ENCODE measurements around the gene ABCB8. TPM values are rescaled to one million over a fixed set of nuclear protein-coding genes. Genes with fewer than 3 reads are reported as not detected.

The ABCB8 gene
- total RNA-seq, 1 donor from 2014 or later: 57.1 TPM

DNA sequence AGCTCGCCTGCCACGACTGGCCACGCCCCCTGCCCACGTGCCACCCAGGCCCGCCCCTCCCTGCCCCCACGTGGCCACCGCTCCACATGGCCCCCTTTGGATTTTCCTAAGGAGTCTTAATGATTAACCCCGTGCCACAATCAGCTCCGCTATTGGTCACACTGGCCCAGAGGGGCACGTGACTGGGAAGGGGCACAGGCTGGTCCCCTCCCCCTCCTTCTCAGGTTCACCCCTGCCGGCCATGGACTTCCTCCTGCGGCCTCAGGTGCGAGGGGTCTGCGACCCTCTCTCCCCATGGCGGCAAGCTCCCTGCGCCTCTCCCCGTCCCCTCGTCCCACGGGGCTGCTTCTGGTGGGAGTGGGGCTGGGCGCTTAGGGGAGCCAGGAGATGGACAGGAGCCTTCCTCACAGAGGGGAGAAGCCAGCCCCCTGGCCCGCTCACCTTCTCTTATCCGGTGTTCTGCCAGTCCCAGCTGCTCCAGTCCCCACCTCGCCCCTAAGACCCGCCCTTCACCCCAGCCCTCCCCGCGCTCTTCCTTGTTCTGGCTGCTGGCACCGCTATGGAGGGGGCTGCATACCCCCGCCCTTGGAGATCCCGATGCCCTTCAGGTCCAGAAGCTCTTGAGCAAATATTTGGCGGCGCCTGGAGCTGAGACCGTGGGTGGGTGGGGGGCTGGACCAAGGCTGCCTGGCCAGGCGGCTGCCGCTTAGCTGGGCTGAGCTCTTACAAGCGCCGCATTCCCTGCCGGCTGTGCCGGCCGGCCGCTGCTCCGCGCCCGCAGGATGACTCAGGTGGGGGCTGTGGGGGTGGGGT, 34.4 kb downstream of the ABCB8 start:
- peak; percentile 91 for DNase-seq
- TF ChIP-seq, protein P1, sequence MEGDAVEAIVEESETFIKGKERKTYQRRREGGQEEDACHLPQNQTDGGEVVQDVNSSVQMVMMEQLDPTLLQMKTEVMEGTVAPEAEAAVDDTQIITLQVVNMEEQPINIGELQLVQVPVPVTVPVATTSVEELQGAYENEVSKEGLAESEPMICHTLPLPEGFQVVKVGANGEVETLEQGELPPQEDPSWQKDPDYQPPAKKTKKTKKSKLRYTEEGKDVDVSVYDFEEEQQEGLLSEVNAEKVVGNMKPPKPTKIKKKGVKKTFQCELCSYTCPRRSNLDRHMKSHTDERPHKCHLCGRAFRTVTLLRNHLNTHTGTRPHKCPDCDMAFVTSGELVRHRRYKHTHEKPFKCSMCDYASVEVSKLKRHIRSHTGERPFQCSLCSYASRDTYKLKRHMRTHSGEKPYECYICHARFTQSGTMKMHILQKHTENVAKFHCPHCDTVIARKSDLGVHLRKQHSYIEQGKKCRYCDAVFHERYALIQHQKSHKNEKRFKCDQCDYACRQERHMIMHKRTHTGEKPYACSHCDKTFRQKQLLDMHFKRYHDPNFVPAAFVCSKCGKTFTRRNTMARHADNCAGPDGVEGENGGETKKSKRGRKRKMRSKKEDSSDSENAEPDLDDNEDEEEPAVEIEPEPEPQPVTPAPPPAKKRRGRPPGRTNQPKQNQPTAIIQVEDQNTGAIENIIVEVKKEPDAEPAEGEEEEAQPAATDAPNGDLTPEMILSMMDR (IDR thresholded peaks at IDR 0.05; ENCODE audit: partially characterized antibody, unreplicated experiment): no peak
- peaks cover 14% of the 10 kb centered on the region for H3K4me1 Mint-ChIP-seq (ENCODE audit: low read depth, unreplicated experiment)
- peaks cover 12% of the 10 kb centered on the region for H3K27me3 Mint-ChIP-seq (ENCODE audit: unreplicated experiment)
- peak overlapping the region; percentile 61 for H3K4me3 Mint-ChIP-seq (ENCODE audit: unreplicated experiment)
- H3K9me3 Mint-ChIP-seq (ENCODE audit: unreplicated experiment): peaks cover 4% of the 10 kb centered on the region
- H3K36me3 Mint-ChIP-seq (ENCODE audit: unreplicated experiment): no peaks in the 10 kb centered on the region
- H3K27ac Mint-ChIP-seq (ENCODE audit: unreplicated experiment): no peak overlapping the region

- peak overlapping the region; percentile 46 for H3K4me3 Mint-ChIP-seq (ENCODE audit: unreplicated experiment)
- peaks cover 14% of the 10 kb centered on the region for H3K4me1 Mint-ChIP-seq (ENCODE audit: low read depth, unreplicated experiment)
- H3K9me3 Mint-ChIP-seq (ENCODE audit: unreplicated experiment): peaks cover 4% of the 10 kb centered on the region
- no peak overlapping the region for H3K27ac Mint-ChIP-seq (ENCODE audit: unreplicated experiment)
- DNase-seq: no peak
- H3K36me3 Mint-ChIP-seq (ENCODE audit: unreplicated experiment): no peaks in the 10 kb centered on the region
- H3K27me3 Mint-ChIP-seq (ENCODE audit: unreplicated experiment): peaks cover 11% of the 10 kb centered on the region
- TF ChIP-seq, protein P1 (IDR thresholded peaks at IDR 0.05; ENCODE audit: partially characterized antibody, unreplicated experiment): no peak
Observed at GRCh38 chr7:151063212-151063561, 34.9 kb downstream of the ABCB8 start.

DNA sequence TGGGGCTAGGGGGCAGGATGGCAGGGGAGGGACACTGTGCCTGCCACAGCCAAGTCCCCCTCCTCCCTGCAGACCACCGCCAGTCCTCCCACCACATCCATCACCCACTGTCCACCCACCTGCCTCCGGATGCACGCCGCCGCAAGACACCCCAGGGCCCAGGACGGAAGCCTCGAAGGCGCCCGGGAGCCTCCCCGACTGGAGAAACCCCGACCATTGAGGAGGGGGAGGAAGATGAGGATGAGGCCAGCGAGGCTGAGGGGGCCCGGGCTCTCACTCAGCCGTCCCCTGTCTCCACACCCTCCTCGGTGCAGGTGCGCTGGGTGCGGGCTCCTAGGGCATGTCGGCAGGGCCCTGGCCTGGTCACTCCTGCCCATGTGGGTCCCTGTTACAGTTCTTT, 36.2 kb downstream of the ABCB8 start:
- peaks cover 6% of the 10 kb centered on the region for H3K27me3 Mint-ChIP-seq (ENCODE audit: unreplicated experiment)
- TF ChIP-seq, protein P1 (IDR thresholded peaks at IDR 0.05; ENCODE audit: partially characterized antibody, unreplicated experiment): no peak
- H3K27ac Mint-ChIP-seq (ENCODE audit: unreplicated experiment): no peak overlapping the region
- peaks cover 9% of the 10 kb centered on the region for H3K4me1 Mint-ChIP-seq (ENCODE audit: low read depth, unreplicated experiment)
- H3K4me3 Mint-ChIP-seq (ENCODE audit: unreplicated experiment): no peak overlapping the region
- peaks cover 4% of the 10 kb centered on the region for H3K9me3 Mint-ChIP-seq (ENCODE audit: unreplicated experiment)
- peaks cover 4% of the 10 kb centered on the region for H3K36me3 Mint-ChIP-seq (ENCODE audit: unreplicated experiment)
- DNase-seq: no peak

- no peak overlapping the region for H3K4me3 Mint-ChIP-seq (ENCODE audit: unreplicated experiment)
- peaks cover 9% of the 10 kb centered on the region for H3K4me1 Mint-ChIP-seq (ENCODE audit: low read depth, unreplicated experiment)
- H3K9me3 Mint-ChIP-seq (ENCODE audit: unreplicated experiment): peaks cover 4% of the 10 kb centered on the region
- TF ChIP-seq, protein P1 (IDR thresholded peaks at IDR 0.05; ENCODE audit: partially characterized antibody, unreplicated experiment): no peak
- no peak overlapping the region for H3K27ac Mint-ChIP-seq (ENCODE audit: unreplicated experiment)
- DNase-seq: no peak
- peaks cover 6% of the 10 kb centered on the region for H3K27me3 Mint-ChIP-seq (ENCODE audit: unreplicated experiment)
- H3K36me3 Mint-ChIP-seq (ENCODE audit: unreplicated experiment): peaks cover 4% of the 10 kb centered on the region
Observed at GRCh38 chr7:151064993-151065392, 36.7 kb downstream of the ABCB8 start.

- Mint-ChIP-seq H3K27me3 (ENCODE audit: unreplicated experiment) (peaks cover 6% of the 10 kb centered on the region), H3K36me3 (ENCODE audit: unreplicated experiment) (peaks cover 4% of the 10 kb centered on the region)
- DNase-seq: no peak
Observed at GRCh38 chr7:151065516-151065915, 37.3 kb downstream of the ABCB8 start.

More at GRCh38 chr7:151065516-151065915, 37.3 kb downstream of the ABCB8 start:
- Mint-ChIP-seq H3K4me1 (ENCODE audit: low read depth, unreplicated experiment) (peaks cover 9% of the 10 kb centered on the region), H3K27ac (ENCODE audit: unreplicated experiment) (no peak overlapping the region), H3K4me3 (ENCODE audit: unreplicated experiment) (no peak overlapping the region), H3K9me3 (ENCODE audit: unreplicated experiment) (peaks cover 4% of the 10 kb centered on the region)
- TF ChIP-seq, protein P1 (IDR thresholded peaks at IDR 0.05; ENCODE audit: partially characterized antibody, unreplicated experiment): no peak

All from glutamatergic neuron (in vitro differentiated cells).